Central memory CD8-positive, alpha-beta T cell (primary cell): ENCODE measurements around the gene MAG.

Source experiments
- ATAC-seq: fragments of 150-1000 bp; cut with Tn5 transposase; replicated peaks from 2 replicates; pipeline ENCODE4 v1.10.0; 2022; ENCODE audit warnings: mild to moderate bottlenecking, moderate FRiP score, moderate number of reproducible peaks; ENCODE audit not compliant: poor library complexity, severe bottlenecking; ENCODE audit errors: extremely low read depth
- DNase-seq, 2 donors: peaks; one replicate each; pipeline ENCODE4 v3.0.0; 2021; ENCODE audit warnings: low spot score in 2 of 2
- H3K27ac Mint-ChIP-seq: one replicate; pipeline ENCODE4 v1.8.0; 2022; ENCODE audit warnings: low read depth, mild to moderate bottlenecking, moderate library complexity, mixed read lengths
- H3K27me3 Mint-ChIP-seq: one replicate; pipeline ENCODE4 v1.8.0; 2022; ENCODE audit warnings: mixed read lengths
- H3K36me3 Mint-ChIP-seq: one replicate; pipeline ENCODE4 v1.8.0; 2022; ENCODE audit warnings: mild to moderate bottlenecking, moderate library complexity, mixed read lengths; ENCODE audit not compliant: insufficient read depth
- H3K4me1 Mint-ChIP-seq: one replicate; pipeline ENCODE4 v1.8.0; 2022; ENCODE audit warnings: mixed read lengths
- H3K4me3 Mint-ChIP-seq: one replicate; pipeline ENCODE4 v1.8.0; 2022; ENCODE audit warnings: mild to moderate bottlenecking, moderate library complexity, mixed read lengths
- H3K9me3 Mint-ChIP-seq: one replicate; pipeline ENCODE4 v1.8.0; 2022; ENCODE audit warnings: mixed read lengths

MAG gene

DNA sequence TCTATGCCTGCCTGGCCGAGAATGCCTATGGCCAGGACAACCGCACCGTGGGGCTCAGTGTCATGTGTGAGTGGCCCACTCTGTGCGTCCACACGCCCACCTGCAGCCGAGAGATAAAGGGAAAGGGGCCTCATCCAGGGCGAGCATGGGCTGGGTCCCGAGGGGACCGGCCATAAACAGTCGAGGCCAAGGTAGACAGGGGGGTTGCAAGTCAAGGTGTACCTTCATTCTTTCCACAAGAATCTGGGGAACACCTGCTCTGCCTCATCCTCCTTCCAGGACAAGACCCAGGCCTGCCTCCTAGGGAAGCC is 8.3 kb downstream of the MAG start:
- Mint-ChIP-seq H3K36me3 (no peaks in the 10 kb centered on the region), H3K4me3 (no peak overlapping the region), H3K27ac (no peak overlapping the region), H3K4me1 (no peaks in the 10 kb centered on the region), H3K9me3 (no peaks in the 10 kb centered on the region), H3K27me3 (no peaks in the 10 kb centered on the region)
- ATAC-seq (no peak), DNase-seq (no peak)

DNA sequence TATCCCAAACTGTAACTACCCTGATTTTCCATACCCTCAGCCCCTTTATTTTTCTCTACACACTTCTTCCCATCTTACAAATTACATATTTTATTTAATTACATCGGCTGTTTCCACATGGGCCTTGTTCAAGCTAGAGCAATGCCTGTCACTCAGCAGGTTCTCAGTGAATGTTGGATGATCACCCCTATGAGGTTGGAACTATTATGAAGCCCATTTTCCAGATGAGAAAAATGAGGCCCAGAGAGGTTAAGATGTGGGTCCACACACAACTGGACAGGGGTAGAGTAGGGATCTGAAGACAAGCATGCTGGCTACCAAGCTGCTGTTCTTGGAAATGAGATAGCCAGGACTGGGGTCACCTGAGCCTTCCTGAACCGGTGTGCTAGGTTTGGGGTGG is 10.0 kb downstream of the MAG start:
- no peak for ATAC-seq
- Mint-ChIP-seq H3K4me3 (no peak overlapping the region), H3K36me3 (peaks cover 2% of the 10 kb centered on the region), H3K4me1 (no peaks in the 10 kb centered on the region), H3K27ac (no peak overlapping the region), H3K27me3 (no peaks in the 10 kb centered on the region), H3K9me3 (no peaks in the 10 kb centered on the region)
- no peak for DNase-seq

DNA sequence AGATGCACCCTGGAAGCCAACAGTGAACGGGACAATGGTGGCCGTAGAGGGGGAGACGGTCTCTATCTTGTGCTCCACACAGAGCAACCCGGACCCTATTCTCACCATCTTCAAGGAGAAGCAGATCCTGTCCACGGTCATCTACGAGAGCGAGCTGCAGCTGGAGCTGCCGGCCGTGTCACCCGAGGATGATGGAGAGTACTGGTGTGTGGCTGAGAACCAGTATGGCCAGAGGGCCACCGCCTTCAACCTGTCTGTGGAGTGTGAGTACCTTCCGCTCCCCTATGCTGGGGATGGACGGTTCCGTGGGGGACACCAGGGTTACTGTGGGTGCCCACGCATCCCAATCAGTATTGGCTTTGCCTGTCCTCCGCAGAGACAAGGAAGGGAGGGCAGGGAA is 10.5 kb downstream of the MAG start:
- DNase-seq (no peak), ATAC-seq (no peak)
- Mint-ChIP-seq H3K4me3 (no peak overlapping the region), H3K27ac (no peak overlapping the region), H3K4me1 (no peaks in the 10 kb centered on the region), H3K27me3 (no peaks in the 10 kb centered on the region), H3K9me3 (no peaks in the 10 kb centered on the region), H3K36me3 (peaks cover 2% of the 10 kb centered on the region)

DNA sequence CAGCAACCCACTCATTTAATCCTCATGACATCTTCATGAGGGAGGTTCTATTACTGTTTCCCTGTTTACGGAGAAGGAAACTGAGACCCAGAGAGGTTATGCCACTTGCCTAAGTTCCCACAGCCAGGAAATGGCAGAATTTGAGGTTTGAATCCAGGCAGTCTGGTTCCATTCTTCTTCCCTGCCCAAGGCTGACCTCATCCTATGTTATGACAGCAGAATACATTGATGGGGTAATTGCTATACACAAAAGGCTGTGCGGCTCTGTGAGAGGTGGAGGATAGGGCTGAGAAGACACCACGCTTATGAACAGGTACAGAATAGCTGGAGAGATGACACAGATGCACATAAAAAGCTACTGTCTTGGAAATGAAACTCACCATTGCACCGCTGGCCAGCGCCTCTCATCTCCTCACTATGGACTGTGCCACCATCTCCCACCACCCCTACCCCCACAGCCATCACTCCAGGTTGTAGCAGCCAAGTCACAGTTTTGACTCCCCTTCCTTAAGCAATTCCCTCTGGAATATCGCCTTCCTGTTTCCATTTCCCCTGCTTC is 11.5 kb downstream of the MAG start:
- peaks cover 6% of the 10 kb centered on the region for H3K27me3 Mint-ChIP-seq
- no peak overlapping the region for H3K27ac Mint-ChIP-seq
- no peak for ATAC-seq
- no peaks in the 10 kb centered on the region for H3K4me1 Mint-ChIP-seq
- H3K9me3 Mint-ChIP-seq, result no peaks in the 10 kb centered on the region
- DNase-seq, result no peak
- peaks cover 2% of the 10 kb centered on the region for H3K36me3 Mint-ChIP-seq
- no peak overlapping the region for H3K4me3 Mint-ChIP-seq

DNA sequence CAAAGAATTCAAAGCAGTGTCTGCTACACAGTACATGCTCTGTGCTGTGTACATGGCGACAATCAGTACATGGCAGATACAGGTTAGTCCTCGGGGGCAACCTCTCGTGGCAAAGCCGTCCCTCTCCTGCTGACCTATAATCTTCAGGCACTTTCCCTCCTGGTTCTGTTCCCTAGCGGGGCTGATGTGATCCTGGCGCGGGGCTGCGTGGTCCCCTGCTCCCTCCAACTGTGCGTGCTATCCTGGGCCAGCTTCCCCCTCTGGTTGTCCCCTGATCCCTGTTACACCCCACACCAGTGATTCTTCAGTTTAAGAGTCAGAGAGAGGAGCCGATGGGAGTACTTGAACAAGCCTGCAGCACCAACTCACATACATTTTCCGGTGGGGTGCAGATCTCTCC is 12.1 kb downstream of the MAG start:
- Mint-ChIP-seq H3K4me3 (no peak overlapping the region), H3K4me1 (no peaks in the 10 kb centered on the region), H3K27me3 (peaks cover 12% of the 10 kb centered on the region), H3K9me3 (no peaks in the 10 kb centered on the region), H3K36me3 (peaks cover 2% of the 10 kb centered on the region), H3K27ac (no peak overlapping the region)
- ATAC-seq, result no peak
- DNase-seq, result no peak

DNA sequence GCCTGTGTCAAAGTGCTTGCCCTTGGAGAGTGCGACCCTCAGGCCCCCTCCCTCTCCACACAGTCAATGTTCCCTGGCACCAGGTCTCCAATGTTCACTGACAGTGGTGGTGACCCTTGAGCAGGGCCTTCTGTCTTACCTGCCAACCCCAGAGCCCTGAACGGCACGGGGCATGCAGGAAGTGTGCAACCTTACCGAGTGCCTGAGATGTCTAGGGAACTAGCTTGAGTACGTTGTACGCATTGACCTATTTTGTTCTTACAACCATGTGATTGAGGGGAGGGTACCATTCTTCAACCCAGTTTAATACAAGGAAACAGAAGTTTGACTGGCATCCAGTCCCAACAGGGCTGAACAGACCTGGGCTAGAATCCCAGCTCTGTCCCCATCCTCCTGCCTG is 13.2 kb downstream of the MAG start:
- no peak for DNase-seq
- Mint-ChIP-seq H3K4me1 (no peaks in the 10 kb centered on the region), H3K9me3 (no peaks in the 10 kb centered on the region), H3K27ac (no peak overlapping the region), H3K36me3 (peaks cover 2% of the 10 kb centered on the region), H3K4me3 (no peak overlapping the region), H3K27me3 (peaks cover 20% of the 10 kb centered on the region)
- ATAC-seq, result no peak

DNA sequence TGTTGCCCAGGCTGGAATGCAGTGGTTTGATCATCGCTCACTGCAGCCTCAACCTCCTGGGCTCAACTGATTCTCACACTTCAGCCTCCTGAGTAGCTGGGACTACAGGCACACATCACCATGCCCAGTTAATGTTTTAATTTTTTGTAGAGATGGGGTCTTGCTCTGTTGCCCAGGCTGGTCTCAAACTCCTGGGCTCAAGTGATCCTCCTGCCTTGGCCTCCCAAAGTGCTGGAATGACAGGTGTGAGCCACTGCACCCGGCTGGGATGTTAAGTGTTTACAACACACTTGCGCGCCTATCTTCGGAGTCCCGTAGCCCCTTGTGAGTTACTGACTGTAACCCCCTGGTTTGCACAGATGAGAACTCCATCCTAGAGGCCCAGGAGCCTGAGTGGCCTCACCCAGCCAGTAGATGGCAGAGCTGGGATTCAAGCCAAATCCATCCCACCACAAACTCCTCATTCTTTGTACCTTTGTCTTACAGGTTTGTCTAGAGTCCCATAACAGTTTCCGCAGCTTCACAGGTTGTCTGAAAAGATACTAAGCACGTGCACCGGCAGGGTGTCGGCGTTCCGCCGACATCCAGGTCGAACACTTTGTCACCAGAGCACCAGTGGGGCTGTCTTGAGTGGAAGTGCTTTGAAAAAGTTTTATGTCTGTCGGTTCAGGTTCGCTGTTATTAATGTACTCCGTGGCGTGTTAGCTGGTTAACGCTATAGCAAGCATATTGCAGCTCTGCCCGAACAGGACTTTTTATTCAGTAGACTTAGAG is 14.7 kb downstream of the MAG start:
- H3K36me3 Mint-ChIP-seq, result peaks cover 2% of the 10 kb centered on the region
- no peaks in the 10 kb centered on the region for H3K9me3 Mint-ChIP-seq
- H3K27ac Mint-ChIP-seq, result no peak overlapping the region
- no peak overlapping the region for H3K4me3 Mint-ChIP-seq
- no peak for ATAC-seq
- peaks cover 20% of the 10 kb centered on the region for H3K27me3 Mint-ChIP-seq
- no peak for DNase-seq
- H3K4me1 Mint-ChIP-seq, result no peaks in the 10 kb centered on the region

DNA sequence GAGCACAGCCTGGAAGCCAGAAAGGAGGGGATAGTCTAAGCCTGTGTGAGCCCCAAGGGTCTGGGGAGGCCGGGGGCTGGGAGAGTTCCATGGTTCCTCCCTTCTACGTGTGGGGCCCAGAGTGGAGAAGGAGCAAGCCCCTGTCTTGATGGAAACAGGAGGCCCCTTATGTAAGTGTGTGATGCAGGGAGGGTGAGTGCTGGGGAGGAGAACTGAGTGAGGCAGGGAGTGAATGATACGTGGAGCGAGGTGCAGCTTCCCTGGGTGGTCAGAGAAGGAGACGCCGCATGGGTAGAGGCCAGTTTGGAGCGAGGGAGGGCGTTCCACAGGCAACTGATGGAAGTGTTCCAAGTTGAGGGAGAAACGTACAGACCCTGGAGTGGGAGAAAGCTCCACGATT is 16.0 kb downstream of the MAG start:
- DNase-seq (no peak), ATAC-seq (no peak)
- Mint-ChIP-seq H3K9me3 (no peaks in the 10 kb centered on the region), H3K4me1 (no peaks in the 10 kb centered on the region), H3K27ac (peak overlapping the region; percentile 6), H3K36me3 (peaks cover 2% of the 10 kb centered on the region), H3K4me3 (no peak overlapping the region), H3K27me3 (peaks cover 20% of the 10 kb centered on the region)

DNA sequence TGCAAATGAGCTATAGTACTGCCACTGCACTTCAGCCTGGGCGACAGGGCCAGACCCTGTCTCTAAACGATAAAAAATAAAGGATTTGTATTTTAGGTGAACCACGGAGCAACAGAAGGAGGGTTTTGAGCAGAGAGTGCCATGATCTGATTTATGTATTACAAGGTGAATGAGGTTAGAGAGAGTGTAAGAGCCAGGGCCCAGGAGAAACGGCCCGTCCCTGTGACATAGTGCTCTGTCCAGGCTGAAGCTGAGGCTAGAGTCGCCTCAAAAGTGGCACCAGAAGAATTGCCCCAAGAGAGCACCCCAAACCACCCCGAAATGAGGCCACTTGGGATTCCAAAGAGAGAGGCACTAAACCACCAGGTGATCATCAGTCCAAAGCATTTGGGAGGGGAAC is 16.9 kb downstream of the MAG start:
- Mint-ChIP-seq H3K36me3 (peaks cover 2% of the 10 kb centered on the region), H3K27me3 (peaks cover 28% of the 10 kb centered on the region), H3K4me1 (no peaks in the 10 kb centered on the region), H3K4me3 (no peak overlapping the region), H3K27ac (no peak overlapping the region), H3K9me3 (no peaks in the 10 kb centered on the region)
- DNase-seq (no peak), ATAC-seq (no peak)

DNA sequence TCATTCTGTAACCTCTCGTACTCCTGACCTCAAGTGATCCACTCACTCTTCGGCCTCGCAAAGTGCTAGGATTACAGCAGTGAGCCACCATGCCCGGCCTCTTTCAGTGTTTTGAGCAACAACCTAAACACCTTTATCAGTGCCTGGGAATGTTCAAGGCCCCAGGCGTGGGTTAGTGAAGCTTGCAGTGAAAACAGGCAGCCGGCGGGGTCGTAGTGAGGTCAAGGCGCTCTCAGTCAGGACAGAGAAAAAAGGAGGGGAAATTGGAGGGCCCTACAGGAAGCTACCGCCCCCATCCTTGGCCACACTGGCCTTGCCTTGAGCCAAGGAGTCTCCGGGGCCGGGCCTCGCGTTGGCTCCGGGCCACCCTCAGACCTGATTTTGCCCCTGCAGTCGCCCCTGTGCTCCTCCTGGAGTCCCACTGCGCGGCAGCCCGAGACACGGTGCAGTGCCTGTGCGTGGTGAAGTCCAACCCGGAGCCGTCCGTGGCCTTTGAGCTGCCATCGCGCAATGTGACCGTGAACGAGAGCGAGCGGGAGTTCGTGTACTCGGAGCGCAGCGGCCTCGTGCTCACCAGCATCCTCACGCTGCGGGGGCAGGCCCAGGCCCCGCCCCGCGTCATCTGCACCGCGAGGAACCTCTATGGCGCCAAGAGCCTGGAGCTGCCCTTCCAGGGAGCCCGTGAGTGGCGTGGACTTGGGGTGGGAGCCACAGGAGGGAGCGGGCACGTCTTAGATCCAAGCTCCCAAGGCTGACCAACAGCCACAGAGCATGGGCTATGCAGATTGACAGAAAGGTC is 17.7 kb downstream of the MAG start:
- Mint-ChIP-seq H3K4me1 (no peaks in the 10 kb centered on the region), H3K27me3 (peaks cover 36% of the 10 kb centered on the region), H3K27ac (no peak overlapping the region), H3K4me3 (no peak overlapping the region), H3K36me3 (peaks cover 2% of the 10 kb centered on the region), H3K9me3 (no peaks in the 10 kb centered on the region)
- DNase-seq (no peak), ATAC-seq (no peak)

DNA sequence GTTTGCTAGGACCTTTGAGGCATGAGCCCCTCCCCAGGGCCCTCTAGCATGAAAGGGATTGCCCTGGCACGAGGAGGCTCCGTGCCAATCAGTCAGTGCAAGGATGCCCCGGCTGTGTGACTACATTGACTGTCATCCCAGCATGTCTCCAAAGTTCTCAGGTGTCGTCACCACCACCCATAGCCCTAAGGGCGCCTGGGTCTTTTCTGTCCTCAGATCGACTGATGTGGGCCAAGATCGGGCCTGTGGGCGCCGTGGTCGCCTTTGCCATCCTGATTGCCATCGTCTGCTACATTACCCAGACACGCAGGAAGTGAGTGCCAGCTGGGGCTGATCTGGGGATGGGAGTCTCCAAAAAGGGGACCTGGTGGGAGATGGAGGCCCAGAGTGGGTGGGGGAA is 18.4 kb downstream of the MAG start:
- no peak for ATAC-seq
- Mint-ChIP-seq H3K27me3 (peaks cover 38% of the 10 kb centered on the region), H3K36me3 (peaks cover 2% of the 10 kb centered on the region), H3K4me1 (no peaks in the 10 kb centered on the region), H3K4me3 (no peak overlapping the region), H3K27ac (no peak overlapping the region), H3K9me3 (no peaks in the 10 kb centered on the region)
- no peak for DNase-seq

DNA sequence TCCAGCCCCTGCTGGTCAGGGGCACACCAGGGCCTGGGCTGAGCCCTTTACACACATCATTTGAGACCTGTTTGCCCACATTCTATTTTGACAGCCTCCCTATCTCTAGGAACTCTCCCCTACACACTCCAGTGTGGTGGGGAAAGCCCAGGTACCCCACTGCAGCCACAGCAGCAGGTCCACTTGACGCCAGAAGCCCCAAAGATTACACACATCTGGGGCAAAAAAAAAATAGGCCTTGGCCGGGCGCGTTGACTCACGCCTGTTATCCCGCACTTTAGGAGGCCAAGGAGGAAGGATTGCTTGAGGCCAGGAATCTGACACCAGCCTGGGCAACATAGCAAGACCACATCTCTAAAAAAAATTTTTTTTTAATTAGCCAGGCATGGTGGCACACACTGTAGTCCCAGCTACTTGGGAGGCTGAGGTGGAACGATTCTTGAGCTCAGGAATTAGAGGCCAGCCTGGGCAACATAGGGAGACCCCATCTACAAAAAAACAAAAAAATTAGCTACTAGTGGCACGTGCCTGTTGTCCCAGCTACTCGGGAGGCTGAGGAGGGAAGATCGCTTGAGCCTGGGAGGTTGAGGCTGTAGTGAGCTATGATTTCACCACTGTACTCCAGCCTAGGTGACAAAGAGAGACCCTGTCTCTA is 19.0 kb downstream of the MAG start:
- peaks cover 38% of the 10 kb centered on the region for H3K27me3 Mint-ChIP-seq
- DNase-seq (no peak), ATAC-seq (no peak)
- H3K27ac Mint-ChIP-seq, result no peak overlapping the region
- H3K9me3 Mint-ChIP-seq, result no peaks in the 10 kb centered on the region
- H3K36me3 Mint-ChIP-seq, result peaks cover 2% of the 10 kb centered on the region
- no peaks in the 10 kb centered on the region for H3K4me1 Mint-ChIP-seq
- no peak overlapping the region for H3K4me3 Mint-ChIP-seq
